Astrocyte of the cerebellum (primary cell): ENCODE results near the gene COL4A2.
"Not testable (repeated sequence)": the region's sequence is repeated elsewhere in the genome, so short reads cannot be mapped to it uniquely, and the experiment has no call there.

Source experiments
- DNase-seq: peaks from one replicate; pipeline ENCODE4 v3.0.0-alpha.2; 2011; ENCODE audit warnings: low read depth
- H3K4me3 ChIP-seq: 2 replicates; pipeline ENCODE4 v1.5.1; 2011; ENCODE audit warnings: mild to moderate bottlenecking, low read depth, low read length, moderate library complexity
- CTCF ChIP-seq: IDR thresholded peaks from 2 replicates; pipeline ENCODE4 v1.5.1; 2012; ENCODE audit warnings: low read length, low read depth, moderate library complexity, mild to moderate bottlenecking; ENCODE audit errors: missing control alignments
- in situ Hi-C: cut with HindIII; loops from 2 replicates; pipeline ENCODE4 v1.10.0; 2017; ENCODE audit warnings: low sequenced_read_pairs

The COL4A2 gene

GRCh38 chr13:110480161-110480560 is 173.1 kb downstream of the COL4A2 start:
- TF ChIP-seq CTCF: no peak
- DNase-seq: no peak
- H3K4me3 ChIP-seq: no peak overlapping the region
- in situ Hi-C loops: no loop called here

- no peak for TF ChIP-seq CTCF
- DNase-seq: no peak
- in situ Hi-C loops: no loop called here
- no peak overlapping the region for H3K4me3 ChIP-seq
Measured at GRCh38 chr13:110483386-110483968, 176.4 kb downstream of the COL4A2 start.

GRCh38 chr13:110484290-110485048 is 177.4 kb downstream of the COL4A2 start:
- TF ChIP-seq CTCF: no peak
- DNase-seq: no peak
- no peak overlapping the region for H3K4me3 ChIP-seq
- in situ Hi-C loops: no loop called here

- in situ Hi-C loops: no loop called here
- TF ChIP-seq CTCF: no peak
- H3K4me3 ChIP-seq: no peak overlapping the region
- DNase-seq: peak; percentile 27
Measured at GRCh38 chr13:110485604-110486003, 178.5 kb downstream of the COL4A2 start.

- in situ Hi-C loops: no loop called here
- TF ChIP-seq CTCF: no peak
- no peak overlapping the region for H3K4me3 ChIP-seq
- DNase-seq: no peak
Measured at GRCh38 chr13:110486061-110486715, 179.1 kb downstream of the COL4A2 start.

- in situ Hi-C loops, DNase-seq, H3K4me3 ChIP-seq: not testable (repeated sequence)
Measured at GRCh38 chr13:110486880-110487279, 179.8 kb downstream of the COL4A2 start.
